Fibroblast of skin of left quadriceps (primary cell): Measurements from ENCODE around the gene COA6.

Source experiments
- DNase-seq, 2 experiments: peaks; one replicate each; pipeline ENCODE4 v3.0.0-alpha.2; 2013; ENCODE audit warnings: low read depth in 2 of 2

The COA6 gene

GRCh38 chr1:234412830-234413229, 39.6 kb downstream of the COA6 start:
- no peak for DNase-seq

DNA sequence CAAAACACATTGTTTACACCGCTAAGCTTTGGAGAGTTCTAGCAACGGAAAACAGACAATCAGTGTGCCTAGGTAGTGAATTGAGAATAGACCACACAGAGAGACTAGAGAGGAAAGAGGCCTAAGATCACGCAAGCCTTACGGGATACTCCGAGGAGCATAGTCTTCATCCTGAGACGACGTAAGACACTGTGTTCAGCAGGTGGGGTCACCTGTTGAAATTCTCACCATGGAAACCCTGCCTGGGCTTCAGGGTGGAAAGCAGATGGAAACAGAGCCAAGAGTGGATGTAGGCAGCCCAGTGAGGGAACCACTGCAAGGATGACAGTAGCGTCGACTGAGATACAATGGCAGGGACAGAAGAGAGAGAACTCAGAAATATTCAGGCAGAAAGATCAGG, 40.2 kb downstream of the COA6 start:
- DNase-seq = no peak

GRCh38 chr1:234413990-234414389, 40.7 kb downstream of the COA6 start:
- DNase-seq = no peak

DNA sequence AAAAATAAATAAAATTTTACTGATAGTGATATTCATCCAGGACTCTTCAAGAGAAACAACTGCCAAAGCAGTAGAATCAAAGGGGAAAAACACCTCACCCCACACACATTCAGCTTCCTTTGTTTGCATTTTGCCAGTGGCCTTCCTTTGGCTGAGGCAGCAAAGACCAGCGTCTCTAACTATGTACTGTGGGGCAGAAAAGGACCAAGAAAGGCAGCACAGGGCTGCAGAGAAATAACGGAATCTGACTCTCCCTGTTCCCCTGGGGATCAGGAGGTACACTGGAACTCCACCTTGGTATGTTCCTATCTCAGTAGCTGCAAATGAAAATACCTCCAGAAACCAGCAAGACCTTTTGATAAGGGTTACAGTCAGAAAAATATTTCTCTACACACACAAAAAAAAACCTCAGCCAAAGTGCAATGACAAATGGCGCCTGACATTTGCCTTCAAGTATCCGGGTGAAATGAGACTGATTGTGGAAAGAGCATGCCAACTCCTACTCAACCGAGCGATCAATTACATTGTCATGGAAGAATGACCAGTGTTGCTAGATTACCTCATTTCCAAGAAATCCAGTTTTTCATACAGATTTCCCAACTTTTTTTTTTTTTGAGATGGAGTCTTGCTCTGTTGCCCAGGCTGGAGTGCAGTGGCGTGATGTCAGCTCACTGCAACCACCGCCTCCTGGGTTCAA, 54.8 kb downstream of the COA6 start:
- DNase-seq = no peak

DNA sequence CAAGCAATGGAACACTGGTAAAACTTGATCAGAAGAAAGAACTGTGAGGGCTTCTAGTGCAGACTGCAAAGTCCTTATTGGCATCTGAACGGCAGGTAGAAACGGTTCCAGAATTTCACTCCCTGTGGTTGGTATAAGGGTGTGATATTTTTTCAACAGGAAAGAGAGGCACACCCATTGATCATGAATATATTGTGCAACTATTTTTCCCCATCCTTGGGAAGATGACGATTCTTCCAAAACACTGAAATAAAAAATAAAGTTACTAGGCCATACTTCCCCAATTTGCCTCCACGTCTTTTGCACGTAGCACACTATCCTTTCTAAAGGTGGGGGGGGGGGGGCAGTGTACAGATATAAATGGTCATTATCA, 56.2 kb downstream of the COA6 start:
- DNase-seq = no peak

- DNase-seq = no peak
These were observed 57.4 kb downstream of the COA6 start for GRCh38 chr1:234430691-234431090.

DNA sequence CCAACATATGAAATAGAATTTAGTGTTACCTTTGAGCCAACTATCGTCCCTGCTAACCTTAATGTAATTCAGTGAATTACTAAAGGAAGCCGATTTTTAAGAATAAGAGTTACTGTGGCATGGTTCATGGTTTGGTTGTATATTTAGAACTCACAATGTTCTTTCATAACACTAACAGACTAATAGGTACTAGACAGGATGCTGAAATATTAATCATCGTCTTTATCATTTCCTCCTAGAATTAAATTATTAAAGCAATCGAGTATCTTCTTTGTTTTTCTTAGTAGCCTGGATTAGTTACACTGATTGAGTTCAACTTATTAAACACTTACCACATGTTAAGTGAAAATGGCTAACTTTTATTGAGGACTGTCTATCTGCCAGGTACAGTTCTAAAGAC, 58.0 kb downstream of the COA6 start:
- DNase-seq = no peak

GRCh38 chr1:234433563-234434285, 60.5 kb downstream of the COA6 start:
- DNase-seq = peak in 1 of 2 experiments; percentile 6
